ENCODE data around the gene ABTB1. TPM values are rescaled to one million over a fixed set of nuclear protein-coding genes. Genes with fewer than 3 reads are reported as not detected.

ABTB1 gene
- total and polyA plus RNA-seq, 7 donors, result 18.0 to 75.3 (median 36.5) TPM

DNA sequence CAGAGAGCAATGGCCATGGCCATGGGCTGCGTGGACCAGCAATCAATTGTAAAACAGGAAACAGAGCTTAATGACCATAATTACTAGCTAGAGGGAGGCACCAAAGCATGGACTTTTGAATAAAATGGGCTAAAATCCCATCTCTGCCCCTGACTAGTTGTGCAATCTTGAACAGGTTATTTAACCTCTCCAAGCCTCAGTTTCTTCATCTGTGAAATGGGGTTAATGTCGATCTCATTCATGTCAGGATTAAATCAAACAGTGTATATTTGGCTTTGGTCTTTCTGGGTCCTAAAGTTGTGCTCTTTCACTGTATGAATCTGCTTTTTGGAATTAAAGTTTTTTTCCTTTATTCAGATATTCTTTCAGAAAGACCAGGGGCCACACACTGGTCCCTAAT is 36.1 kb downstream of the ABTB1 start:
- Histone ChIP-seq H3K9me3 (no peaks in the 10 kb centered on the region), H3K36me3 (peaks cover 0 to 6% (median 0%) of the 10 kb centered on the region in 4 donors), H3K27me3 (no peaks in the 10 kb centered on the region), H3K27ac (peak overlapping the region; percentile 60 to 85 (median 74)), H3K4me1 (peaks cover 0 to 59% (median 42%) of the 10 kb centered on the region in 4 donors), H3K4me3 (no peak overlapping the region)
- TF ChIP-seq EP300 (IDR thresholded peaks at IDR 0.05) (no peak), POLR2A (IDR thresholded peaks at IDR 0.05) (no peak), POLR2AphosphoS5 (IDR thresholded peaks at IDR 0.05) (no peak)
- TF ChIP-seq, protein P1, sequence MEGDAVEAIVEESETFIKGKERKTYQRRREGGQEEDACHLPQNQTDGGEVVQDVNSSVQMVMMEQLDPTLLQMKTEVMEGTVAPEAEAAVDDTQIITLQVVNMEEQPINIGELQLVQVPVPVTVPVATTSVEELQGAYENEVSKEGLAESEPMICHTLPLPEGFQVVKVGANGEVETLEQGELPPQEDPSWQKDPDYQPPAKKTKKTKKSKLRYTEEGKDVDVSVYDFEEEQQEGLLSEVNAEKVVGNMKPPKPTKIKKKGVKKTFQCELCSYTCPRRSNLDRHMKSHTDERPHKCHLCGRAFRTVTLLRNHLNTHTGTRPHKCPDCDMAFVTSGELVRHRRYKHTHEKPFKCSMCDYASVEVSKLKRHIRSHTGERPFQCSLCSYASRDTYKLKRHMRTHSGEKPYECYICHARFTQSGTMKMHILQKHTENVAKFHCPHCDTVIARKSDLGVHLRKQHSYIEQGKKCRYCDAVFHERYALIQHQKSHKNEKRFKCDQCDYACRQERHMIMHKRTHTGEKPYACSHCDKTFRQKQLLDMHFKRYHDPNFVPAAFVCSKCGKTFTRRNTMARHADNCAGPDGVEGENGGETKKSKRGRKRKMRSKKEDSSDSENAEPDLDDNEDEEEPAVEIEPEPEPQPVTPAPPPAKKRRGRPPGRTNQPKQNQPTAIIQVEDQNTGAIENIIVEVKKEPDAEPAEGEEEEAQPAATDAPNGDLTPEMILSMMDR (IDR thresholded peaks at IDR 0.05), result no peak
- 88 to 92% methylated on average over 2 of the region's 2 CpGs for WGBS, 2 donors
- DNase-seq, result no peak
- intact Hi-C loops (cut with DNase I), result no loop called here

DNA sequence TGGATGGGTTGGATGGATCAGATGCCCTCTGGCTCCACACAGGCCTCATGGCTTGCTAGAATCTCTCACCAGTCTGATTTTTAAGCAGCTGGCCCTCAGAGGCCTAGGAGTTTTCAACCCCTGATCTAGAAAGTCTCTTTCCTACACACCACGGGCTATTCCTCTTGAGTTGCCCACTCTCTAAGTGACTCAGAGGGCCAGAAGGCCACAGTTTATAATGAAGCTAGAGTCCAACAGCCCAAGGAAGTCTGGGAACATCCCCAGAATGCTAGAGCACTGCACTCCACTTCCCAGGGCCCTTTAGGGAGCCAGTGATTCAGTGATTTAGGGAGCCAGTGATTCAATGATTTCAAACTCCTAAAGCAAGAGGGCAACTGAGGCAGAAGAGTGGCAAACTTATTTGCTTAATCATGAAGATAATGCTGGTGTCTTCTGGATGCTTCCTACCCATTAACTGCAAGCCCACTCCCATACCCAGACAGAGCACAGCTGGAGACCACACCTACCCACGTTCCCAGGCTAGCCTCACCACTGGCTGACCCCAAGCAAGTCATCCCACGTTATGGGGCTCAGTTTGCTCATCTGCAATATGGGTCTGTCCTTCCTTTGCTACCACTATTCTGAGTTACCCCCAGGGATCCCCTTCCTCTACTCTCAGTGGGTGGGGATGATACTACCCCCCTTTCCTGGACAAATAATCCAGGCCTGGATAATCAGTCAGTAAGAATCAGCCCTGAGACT is 36.7 kb downstream of the ABTB1 start:
- TF ChIP-seq, protein P1 (IDR thresholded peaks at IDR 0.05), result no peak
- no peak for TF ChIP-seq POLR2AphosphoS5 (IDR thresholded peaks at IDR 0.05)
- TF ChIP-seq EP300 (IDR thresholded peaks at IDR 0.05), result no peak
- no peak for TF ChIP-seq POLR2A (IDR thresholded peaks at IDR 0.05)
- Histone ChIP-seq H3K9me3 (no peaks in the 10 kb centered on the region), H3K36me3 (peaks cover 0 to 6% (median 0%) of the 10 kb centered on the region in 4 donors), H3K27me3 (no peaks in the 10 kb centered on the region), H3K4me1 (peaks cover 0 to 59% (median 42%) of the 10 kb centered on the region in 4 donors), H3K27ac (peak overlapping the region; percentile 65 to 85 (median 74)), H3K4me3 (no peak overlapping the region)
- intact Hi-C loops (cut with DNase I), result loop anchor here (5.0 kb wide), 1 partner anchor 43 kb away; no protein-coding TSS in a partner anchor
- 80 to 81% methylated on average over 3 of the region's 3 CpGs for WGBS, 2 donors
- peak; percentile 29 for DNase-seq

DNA sequence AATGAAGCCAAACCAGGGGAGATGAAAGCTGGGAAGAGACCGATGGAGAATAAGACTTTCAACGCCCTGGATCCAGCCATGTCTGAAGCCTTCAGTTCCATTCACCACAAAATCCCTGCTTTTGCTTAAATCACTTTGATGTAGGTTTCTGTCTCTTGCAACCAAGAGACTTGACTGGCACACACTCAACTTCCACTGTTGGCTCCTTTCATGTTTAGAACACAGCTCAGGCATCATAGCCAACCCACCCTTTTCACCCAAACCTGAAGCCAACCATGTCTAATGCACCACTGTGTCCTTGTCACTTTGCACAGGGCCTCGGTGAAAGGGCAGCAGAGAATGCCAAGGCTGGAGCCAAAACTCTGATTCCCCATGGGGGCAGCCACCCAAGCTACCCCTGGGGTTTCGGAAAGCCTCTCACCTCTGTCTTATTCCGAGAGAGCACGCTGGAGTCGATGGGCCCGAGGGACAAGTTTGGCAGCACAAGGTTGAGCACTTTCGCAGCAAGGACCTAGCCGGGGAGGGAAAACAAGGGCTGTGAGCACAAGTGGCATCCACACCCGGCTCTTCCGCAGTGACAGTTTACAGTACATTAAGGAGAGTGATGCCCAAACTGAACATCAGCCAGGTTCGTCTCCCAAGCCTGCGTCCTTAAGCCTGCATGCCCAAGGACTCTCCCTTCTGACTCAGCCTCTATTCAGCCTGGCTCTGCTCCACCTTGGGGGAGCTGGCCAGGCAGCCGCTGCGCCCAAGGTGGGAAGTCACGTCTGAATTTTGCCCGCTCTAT is 37.6 kb downstream of the ABTB1 start:
- H3K27me3 ChIP-seq, result no peaks in the 10 kb centered on the region
- H3K36me3 ChIP-seq, result no peaks in the 10 kb centered on the region
- H3K4me1 ChIP-seq, result peaks cover 0 to 59% (median 44%) of the 10 kb centered on the region in 4 donors
- TF ChIP-seq POLR2AphosphoS5 (IDR thresholded peaks at IDR 0.05) (peak in 3 of 4 donors; percentile 13 to 24 (median 16)), POLR2A (IDR thresholded peaks at IDR 0.05) (no peak), EP300 (IDR thresholded peaks at IDR 0.05) (no peak)
- TF ChIP-seq, protein P1 (IDR thresholded peaks at IDR 0.05), result no peak
- H3K9me3 ChIP-seq, result no peaks in the 10 kb centered on the region
- WGBS, 2 donors, result 93 to 94% methylated on average over 18 of the region's 18 CpGs
- peak overlapping the region; percentile 59 to 85 (median 72) for H3K27ac ChIP-seq
- H3K4me3 ChIP-seq, result no peak overlapping the region
- peak; percentile 73 for DNase-seq
- intact Hi-C loops (cut with DNase I), result loop anchor here (5.0 kb wide), 1 partner anchor 42 kb away; no protein-coding TSS in a partner anchor

DNA sequence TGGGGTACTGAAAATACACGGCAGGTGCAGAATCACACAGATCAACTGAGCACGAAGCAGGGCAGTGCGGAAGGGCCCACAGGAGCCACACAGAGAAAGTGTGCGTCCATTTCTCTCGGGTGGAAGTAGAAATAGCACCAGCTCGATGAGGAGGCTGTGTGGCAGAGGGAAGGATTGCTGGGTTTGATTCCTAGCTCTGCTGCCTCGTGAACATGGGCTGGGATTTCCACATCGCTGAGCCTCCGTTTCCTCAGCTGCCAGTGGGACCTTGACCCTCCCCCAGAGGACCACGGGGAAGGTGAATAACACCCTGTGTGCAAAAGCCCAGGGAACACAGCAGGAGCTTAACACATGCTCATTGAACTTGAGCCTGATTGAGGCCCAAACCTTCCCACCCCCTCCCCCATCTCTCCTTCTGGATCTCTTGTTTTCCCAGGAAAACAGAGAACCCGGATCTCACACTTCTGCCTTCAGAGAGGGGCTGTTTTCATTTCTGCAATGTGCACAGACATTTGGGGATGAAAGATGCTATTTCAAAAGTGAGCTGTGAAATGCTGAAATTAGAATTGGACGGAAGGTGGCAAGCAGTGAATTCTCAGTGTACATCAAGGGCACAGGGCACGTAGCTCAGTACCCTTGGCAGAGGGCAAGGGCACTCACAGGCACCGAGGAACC is 38.4 kb downstream of the ABTB1 start:
- intact Hi-C loops (cut with DNase I), result loop anchor here (5.0 kb wide), 1 partner anchor 41 kb away; no protein-coding TSS in a partner anchor
- Histone ChIP-seq H3K9me3 (no peaks in the 10 kb centered on the region), H3K27me3 (no peaks in the 10 kb centered on the region), H3K4me3 (no peak overlapping the region), H3K4me1 (peaks cover 0 to 59% (median 46%) of the 10 kb centered on the region in 4 donors), H3K27ac (peak overlapping the region; percentile 59 to 85 (median 72)), H3K36me3 (no peaks in the 10 kb centered on the region)
- TF ChIP-seq, protein P1 (IDR thresholded peaks at IDR 0.05), result no peak
- TF ChIP-seq EP300 (IDR thresholded peaks at IDR 0.05) (no peak), POLR2AphosphoS5 (IDR thresholded peaks at IDR 0.05) (no peak), POLR2A (IDR thresholded peaks at IDR 0.05) (no peak)
- peak; percentile 47 for DNase-seq
- 88 to 90% methylated on average over 14 of the region's 14 CpGs for WGBS, 2 donors

Measured in sigmoid colon (tissue), 7 donors.